GM12878 (cell line): ENCODE results near the gene NAP1L3. TPM values are rescaled to one million over a fixed set of nuclear protein-coding genes. Genes with fewer than 3 reads are reported as not detected.

Experiments used
- ATAC-seq: fragments of 200-7000 bp; cut with Tn5 transposase; 3 replicates; pipeline ENCODE4 v1.9.1; 2020; ENCODE audit warnings: mild to moderate bottlenecking, moderate library complexity
- BruUV-seq: library from RNA; stranded (reverse); fragments of 400-500 nt; replicated peaks from 2 replicates; lab custom pipeline; 2021; lab: Mats Ljungman, UMichigan
- CTCF ChIA-PET: fragments of 300-600 bp; sonication (Branson Sonifier 250); formaldehyde crosslinking; extraction: SDS; loops from one replicate; lab custom pipeline; 2021; ENCODE audit warnings: inconsistent platforms; lab: Yijun Ruan, JAX
- POLR2A ChIA-PET: fragments of 350-600 bp; formaldehyde crosslinking; extraction: SDS; loops from one replicate; lab custom pipeline; 2021; ENCODE audit warnings: inconsistent platforms; lab: Charles Lee
- RAD21 ChIA-PET: fragments of 300-600 bp; sonication (Branson Sonifier 250); formaldehyde crosslinking; loops from one replicate; lab custom pipeline; 2023; ENCODE audit warnings: antibody characterized with exemption; ENCODE audit not compliant: unreplicated experiment; lab: Charles Lee
- SMC1A ChIA-PET: fragments of 300-600 bp; sonication (Branson Sonifier 250); formaldehyde crosslinking; loops from one replicate; lab custom pipeline; 2023; ENCODE audit not compliant: unreplicated experiment, uncharacterized antibody; lab: Charles Lee
- DNase-seq: peaks from one replicate; pipeline ENCODE4 v3.0.0-alpha.2; 2011; ENCODE audit warnings: low read depth, low spot score
- FAIRE-seq: peaks from 3 replicates; lab custom pipeline; 2011; peaks lifted over from hg19 to GRCh38; lab: Jason Lieb, UNC
- H2AFZ ChIP-seq: 2 replicates; pipeline ENCODE4 v1.6.0; 2011; ENCODE audit warnings: low read depth, low read length, control low read depth; ENCODE audit not compliant: control insufficient read depth
- H3K27ac ChIP-seq: 2 replicates; pipeline ENCODE4 v1.5.1; 2011; ENCODE audit warnings: control low read depth; ENCODE audit not compliant: control insufficient read depth, insufficient read depth
- H3K27me3 ChIP-seq, 2 experiments: replicated peaks in 1 of 2; 2 replicates each; pipeline versions ENCODE4 v1.6.0 to v1.6.1; 2011; ENCODE audit warnings: low read length in 1 of 2; ENCODE audit not compliant: control insufficient read depth in 2 of 2, insufficient read depth in 2 of 2
- H3K36me3 ChIP-seq, 2 experiments: 2 replicates each; pipeline ENCODE4 v1.5.1; 2011; ENCODE audit warnings: low read length in 1 of 2; ENCODE audit not compliant: control insufficient read depth in 2 of 2, insufficient read depth in 2 of 2
- H3K4me1 ChIP-seq: 2 replicates; pipeline ENCODE4 v1.6.1; 2011; ENCODE audit warnings: mild to moderate bottlenecking, low read length, moderate library complexity, mixed read lengths; ENCODE audit not compliant: control insufficient read depth, insufficient read depth
- H3K4me2 ChIP-seq: 2 replicates; pipeline ENCODE4 v1.6.0; 2011; ENCODE audit warnings: control low read depth; ENCODE audit not compliant: control insufficient read depth, insufficient read depth
- H3K4me3 ChIP-seq: fragments of 200-600 bp; sonication (generic); 2 replicates; pipeline ENCODE4 v1.5.1; 2016
- H3K79me2 ChIP-seq: 2 replicates; pipeline ENCODE4 v1.6.0; 2011; ENCODE audit warnings: low read length; ENCODE audit not compliant: control insufficient read depth, insufficient read depth
- H3K9ac ChIP-seq: 2 replicates; pipeline ENCODE4 v1.8.0; 2011; ENCODE audit warnings: low read length, control low read depth, mixed read lengths; ENCODE audit not compliant: control insufficient read depth, insufficient read depth
- H3K9me3 ChIP-seq: replicated peaks from 3 replicates; pipeline ENCODE4 v1.5.1; 2011; ENCODE audit warnings: mild to moderate bottlenecking, low read length; ENCODE audit not compliant: control insufficient read depth, insufficient read depth
- H4K20me1 ChIP-seq: 2 replicates; pipeline ENCODE4 v1.6.0; 2011; ENCODE audit not compliant: control insufficient read depth, insufficient read depth
- ASH2L ChIP-seq: fragments of 300-600, 200-600 bp; sonication (generic); IDR thresholded peaks from 2 replicates; pipeline ENCODE4 v1.6.1; 2017; ENCODE audit warnings: low read depth, mild to moderate bottlenecking, borderline replicate concordance
- BHLHE40 ChIP-seq, 2 experiments: fragments of 450-650 bp in 1 of 2; IDR thresholded peaks; 2 replicates each; pipeline ENCODE4 v1.6.1; 2011 to 2017; ENCODE audit warnings: low read depth in 2 of 2, borderline replicate concordance in 1 of 2, improper control_type of control experiment in 1 of 2, low read length in 1 of 2, mild to moderate bottlenecking in 1 of 2
- CHD2 ChIP-seq: IDR thresholded peaks from 2 replicates; pipeline ENCODE4 v1.6.1; 2011; ENCODE audit warnings: low read depth, low read length, improper control_type of control experiment, borderline replicate concordance
- JUNB ChIP-seq: IDR thresholded peaks from 2 replicates; pipeline ENCODE4 v1.6.1; 2016; ENCODE audit warnings: antibody characterized with exemption, mild to moderate bottlenecking
- MYB ChIP-seq: fragments of 150-350 bp; IDR thresholded peaks from 2 replicates; pipeline ENCODE4 v1.6.1; 2014; ENCODE audit warnings: mild to moderate bottlenecking, low read depth, low read length, borderline replicate concordance
- MYC ChIP-seq: IDR thresholded peaks from 2 replicates; pipeline ENCODE4 v1.6.1; 2011; ENCODE audit warnings: mild to moderate bottlenecking, low read length, moderate library complexity, inconsistent platforms; ENCODE audit not compliant: insufficient read depth, insufficient replicate concordance, insufficient read length, severe bottlenecking
- PML ChIP-seq: IDR thresholded peaks from 2 replicates; pipeline ENCODE4 v1.6.1; 2012; ENCODE audit warnings: low read length, inconsistent platforms
- RAD21 ChIP-seq: IDR thresholded peaks from 2 replicates; pipeline ENCODE4 v1.6.1; 2011; ENCODE audit warnings: mild to moderate bottlenecking, low read depth, low read length, moderate library complexity; ENCODE audit not compliant: insufficient read depth
- TAF1 ChIP-seq: IDR thresholded peaks from 2 replicates; pipeline ENCODE4 v1.6.1; 2011; ENCODE audit warnings: mild to moderate bottlenecking, low read depth, low read length, borderline replicate concordance
- TBL1XR1 ChIP-seq: IDR thresholded peaks from 2 replicates; pipeline ENCODE4 v1.6.1; 2012; ENCODE audit warnings: low read depth, low read length, improper control_type of control experiment
- ZNF274 ChIP-seq: IDR thresholded peaks from one replicate; pipeline ENCODE4 v1.8.0; 2011; ENCODE audit not compliant: insufficient read length, insufficient read depth
- ZNF592 ChIP-seq: fragments of 450-650 bp; IDR thresholded peaks from 2 replicates; pipeline ENCODE4 v1.6.1; 2017; ENCODE audit warnings: mild to moderate bottlenecking, moderate library complexity
- ZSCAN29 ChIP-seq: fragments of 450-650 bp; IDR thresholded peaks from 2 replicates; pipeline ENCODE4 v1.6.1; 2017; ENCODE audit warnings: mild to moderate bottlenecking, moderate library complexity
- WGBS: methylation state at CpG from one replicate; pipeline ENCODE4 v1.1.6; 2016; ENCODE audit warnings: low lambda C conversion rate; ENCODE audit not compliant: insufficient replicate concordance, insufficient coverage; ENCODE audit errors: missing lambda C conversion rate; 5-methylcytosine and 5-hydroxymethylcytosine counted together
- in situ Hi-C: fragments of 300-500 bp; cut with MboI; formaldehyde crosslinking; loops from 9 replicates; pipeline ENCODE4 v1.14.3; 2018; ENCODE audit warnings: mixed read lengths
- intact Hi-C: fragments of 100-400 bp; cut with micrococcal nuclease; formaldehyde crosslinking; loops from one replicate; pipeline ENCODE4 v1.14.2; 2022; ENCODE audit not compliant: unreplicated experiment
- polyA plus RNA-seq, 11 experiments: library from polyadenylated mRNA; depleted of rRNA in 4 of 11; unstranded in 6 of 11; stranded (reverse) in 5 of 11; fragments of >200 nt; fragmentation: Nextera tagmentation in 4 of 11; fragmentation: Illumina TruSeq in 1 of 11; extraction: Ambion mirVana in 4 of 11; extraction: Trizol in 1 of 11; gene quantifications; 1 replicate in 1 of 11; 2 replicates in 10 of 11; pipeline versions ENCODE4 v1.2.1 to v1.2.3, GENCODE V29; 2011 to 2016; ENCODE audit warnings: inconsistent platforms in 2 of 11, missing spikeins in 2 of 11, low read depth in 1 of 11
- total RNA-seq, 4 experiments: library from RNA; depleted of rRNA in 3 of 4; stranded (reverse); fragments of >200 nt in 3 of 4; fragmentation: Illumina TruSeq in 1 of 4; extraction: Trizol in 1 of 4; gene quantifications; 2 replicates each; pipeline versions ENCODE4 v1.2.1 to v1.2.3, GENCODE V29; 2013 to 2021
- TF ChIP-seq, protein P1 (sequence below): fragments of 450-650 bp; IDR thresholded peaks from 2 replicates; pipeline ENCODE4 v1.6.1; 2017; ENCODE audit warnings: antibody characterized with exemption, mild to moderate bottlenecking, moderate library complexity
- TF ChIP-seq, protein P2 (sequence below): IDR thresholded peaks from 2 replicates; pipeline ENCODE4 v1.6.1; 2011; ENCODE audit warnings: low read depth, mild to moderate bottlenecking, low read length, moderate library complexity, borderline replicate concordance; ENCODE audit errors: extremely low read depth

Gene NAP1L3
- total and polyA plus RNA-seq, 10 of the 15 experiments (the other 5 are each of a cell fraction or from before 2014, with no cell fraction given), result 0.04 to 0.12 (median 0.06) TPM; not detected in 7

- no peaks in the 10 kb centered on the region for H3K4me1 ChIP-seq
- no peaks in the 10 kb centered on the region for H4K20me1 ChIP-seq
- in situ Hi-C loops (no loop called here), intact Hi-C loops (no loop called here)
- no TSS peak for BruUV-seq
- 23% methylated on average over 2 of the region's 2 CpGs for WGBS
- no peaks in the 10 kb centered on the region for H3K27me3 ChIP-seq
- no peak overlapping the region for H2AFZ ChIP-seq
- FAIRE-seq, result no peak
- no peaks in the 10 kb centered on the region for H3K9me3 ChIP-seq
- ChIA-PET RAD21 (no interaction called here), CTCF (no interaction called here), POLR2A (no interaction called here), SMC1A (no interaction called here)
- no peak overlapping the region for H3K27ac ChIP-seq
- H3K79me2 ChIP-seq, result no peaks in the 10 kb centered on the region
- no peak overlapping the region for H3K4me3 ChIP-seq
- no peak for DNase-seq
- no peaks in the 10 kb centered on the region for H3K36me3 ChIP-seq
- TF ChIP-seq TBL1XR1 (no peak), ASH2L (no peak), RAD21 (no peak), BHLHE40 (IDR thresholded peaks at IDR 0.05; ENCODE audit: borderline replicate concordance in 1 of 2, low read depth in 2 of 2, low read length in 1 of 2) (no peak), PML (no peak), ZNF592 (no peak), MYB (no peak), JUNB (no peak), MYC (no peak), ZNF274 (no peak), CHD2 (no peak), TAF1 (no peak), ZSCAN29 (no peak)
- TF ChIP-seq, protein P1, sequence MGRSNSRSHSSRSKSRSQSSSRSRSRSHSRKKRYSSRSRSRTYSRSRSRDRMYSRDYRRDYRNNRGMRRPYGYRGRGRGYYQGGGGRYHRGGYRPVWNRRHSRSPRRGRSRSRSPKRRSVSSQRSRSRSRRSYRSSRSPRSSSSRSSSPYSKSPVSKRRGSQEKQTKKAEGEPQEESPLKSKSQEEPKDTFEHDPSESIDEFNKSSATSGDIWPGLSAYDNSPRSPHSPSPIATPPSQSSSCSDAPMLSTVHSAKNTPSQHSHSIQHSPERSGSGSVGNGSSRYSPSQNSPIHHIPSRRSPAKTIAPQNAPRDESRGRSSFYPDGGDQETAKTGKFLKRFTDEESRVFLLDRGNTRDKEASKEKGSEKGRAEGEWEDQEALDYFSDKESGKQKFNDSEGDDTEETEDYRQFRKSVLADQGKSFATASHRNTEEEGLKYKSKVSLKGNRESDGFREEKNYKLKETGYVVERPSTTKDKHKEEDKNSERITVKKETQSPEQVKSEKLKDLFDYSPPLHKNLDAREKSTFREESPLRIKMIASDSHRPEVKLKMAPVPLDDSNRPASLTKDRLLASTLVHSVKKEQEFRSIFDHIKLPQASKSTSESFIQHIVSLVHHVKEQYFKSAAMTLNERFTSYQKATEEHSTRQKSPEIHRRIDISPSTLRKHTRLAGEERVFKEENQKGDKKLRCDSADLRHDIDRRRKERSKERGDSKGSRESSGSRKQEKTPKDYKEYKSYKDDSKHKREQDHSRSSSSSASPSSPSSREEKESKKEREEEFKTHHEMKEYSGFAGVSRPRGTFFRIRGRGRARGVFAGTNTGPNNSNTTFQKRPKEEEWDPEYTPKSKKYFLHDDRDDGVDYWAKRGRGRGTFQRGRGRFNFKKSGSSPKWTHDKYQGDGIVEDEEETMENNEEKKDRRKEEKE, result no peak
- TF ChIP-seq, protein P2, sequence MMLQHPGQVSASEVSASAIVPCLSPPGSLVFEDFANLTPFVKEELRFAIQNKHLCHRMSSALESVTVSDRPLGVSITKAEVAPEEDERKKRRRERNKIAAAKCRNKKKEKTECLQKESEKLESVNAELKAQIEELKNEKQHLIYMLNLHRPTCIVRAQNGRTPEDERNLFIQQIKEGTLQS, result no peak
- no peak overlapping the region for H3K9ac ChIP-seq
- no peak overlapping the region for H3K4me2 ChIP-seq
- no peak for ATAC-seq
Measured at GRCh38 chrX:93637591-93637990, 35.8 kb downstream of the NAP1L3 start.
